Ecto neural progenitor cell (in vitro differentiated cells): ENCODE data around the gene UBE2Q2.

Source experiments
- DNase-seq: peaks from one replicate; pipeline ENCODE4 v3.0.0-alpha.2; 2018; ENCODE audit warnings: low spot score

Gene UBE2Q2

DNA sequence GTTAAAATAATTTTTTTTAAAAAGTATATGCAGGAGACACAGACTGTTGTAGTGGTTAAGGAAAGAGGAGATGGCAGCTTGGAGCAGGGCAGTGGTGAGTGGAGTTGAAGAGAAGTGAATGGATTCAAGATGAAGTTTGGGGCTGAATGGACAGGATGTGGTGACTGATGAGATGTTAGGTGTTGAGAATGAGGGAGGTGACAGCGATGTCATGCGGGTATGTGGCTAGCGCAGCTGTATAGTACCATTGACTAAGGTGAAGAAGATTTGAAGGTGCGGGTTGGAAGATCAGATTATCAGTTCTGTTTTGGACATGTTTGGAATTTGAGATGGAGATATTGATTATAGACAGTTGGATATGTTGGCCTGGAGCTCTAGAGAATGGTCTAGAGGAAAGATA, 80.5 kb downstream of the UBE2Q2 start:
- no peak for DNase-seq

DNA sequence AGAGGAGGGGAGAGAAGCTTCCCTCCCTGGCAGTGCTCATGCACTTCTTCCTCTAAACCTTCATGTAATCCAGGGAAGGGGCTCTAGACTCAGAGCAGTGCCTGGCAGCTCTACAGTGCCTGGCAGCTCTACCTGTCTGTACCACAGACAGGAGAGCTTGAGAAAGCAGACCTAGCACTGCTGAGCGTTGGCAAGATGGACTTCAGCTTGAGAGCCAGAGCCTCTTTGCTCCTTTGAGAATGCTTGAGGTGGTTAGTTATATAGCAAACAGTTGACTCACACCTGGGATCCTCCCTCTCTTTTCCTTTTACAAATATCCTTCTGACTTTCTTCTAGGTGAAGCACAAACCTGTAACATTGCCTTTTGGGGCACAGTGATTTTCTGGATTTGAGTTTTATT, 81.3 kb downstream of the UBE2Q2 start:
- DNase-seq: no peak

DNA sequence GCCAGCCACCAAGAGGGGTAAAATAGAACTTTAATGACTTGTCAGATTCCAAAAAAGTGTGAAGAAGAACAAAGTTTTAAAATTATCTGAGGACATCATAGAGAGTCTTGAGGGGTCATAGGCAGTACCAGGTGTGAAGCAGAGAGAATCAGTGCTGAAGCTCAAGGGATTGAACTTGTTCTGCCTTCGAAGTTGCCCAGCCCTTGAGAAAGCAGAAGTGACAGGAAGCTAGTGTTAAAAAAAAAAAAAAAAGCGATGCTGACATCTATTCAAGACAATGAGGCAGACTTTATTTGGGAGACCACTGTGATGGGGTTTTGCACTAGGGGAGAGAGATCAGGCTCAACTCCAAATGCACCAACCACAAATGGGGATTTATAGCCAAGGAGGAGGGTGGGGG, 82.2 kb downstream of the UBE2Q2 start:
- DNase-seq: no peak

GRCh38 chr15:75926931-75927330, 83.7 kb downstream of the UBE2Q2 start:
- DNase-seq: no peak

DNA sequence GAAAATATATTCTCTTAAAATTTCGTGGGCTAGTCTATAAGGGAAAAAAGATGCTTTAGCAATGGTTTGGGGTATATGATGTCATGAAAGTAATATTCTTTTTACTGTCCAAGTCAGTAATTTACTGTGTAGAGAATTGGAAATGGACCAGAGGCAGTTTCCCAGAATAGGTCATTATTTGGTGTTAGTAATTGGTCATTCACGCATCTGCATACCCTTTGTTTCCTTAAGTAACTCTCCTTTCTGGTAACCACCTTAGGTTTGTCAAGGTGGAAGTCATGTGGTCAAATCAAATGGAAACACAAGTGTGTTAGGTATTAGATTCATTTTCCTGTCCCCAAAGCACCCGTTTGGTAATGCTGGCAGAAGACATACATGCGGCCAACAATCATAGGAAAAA, 84.4 kb downstream of the UBE2Q2 start:
- DNase-seq: no peak

GRCh38 chr15:75928680-75929608, 85.7 kb downstream of the UBE2Q2 start:
- DNase-seq: peak; percentile 58

DNA sequence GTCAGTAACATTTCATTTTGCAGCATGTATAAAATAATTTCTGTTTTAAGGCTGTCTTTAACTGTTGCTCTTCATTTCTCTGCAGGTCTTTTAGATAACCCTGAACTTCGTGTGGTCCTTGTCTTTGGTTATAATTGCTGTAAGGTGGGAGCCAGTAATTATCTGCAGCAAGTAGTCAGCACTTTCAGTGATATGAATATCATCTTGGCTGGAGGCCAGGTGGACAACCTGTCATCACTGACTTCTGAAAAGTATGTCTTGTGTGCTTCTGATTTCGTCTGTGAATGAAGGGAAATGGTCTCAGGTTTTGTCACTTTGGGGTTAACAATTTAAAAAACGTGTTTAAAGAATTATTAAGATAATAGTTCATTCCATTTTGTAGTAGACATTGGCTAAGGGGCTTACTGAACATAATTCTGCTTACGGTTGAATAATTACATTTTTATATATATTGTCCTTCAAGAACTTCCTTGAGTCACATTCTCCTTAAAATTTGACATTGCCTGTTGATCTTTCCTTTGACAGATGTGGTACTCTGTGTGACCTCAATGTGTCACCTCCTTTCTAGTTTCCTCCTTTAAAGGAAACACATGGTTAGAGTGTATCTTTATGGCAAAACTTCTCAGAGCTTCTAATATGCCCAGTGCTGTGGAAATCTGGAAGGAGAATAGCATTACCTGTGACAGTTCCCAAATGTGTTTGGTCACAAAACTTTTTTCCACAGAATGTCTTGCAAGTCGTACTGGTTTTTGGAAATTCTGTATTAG, 86.7 kb downstream of the UBE2Q2 start:
- no peak for DNase-seq

GRCh38 chr15:75930866-75931265, 87.6 kb downstream of the UBE2Q2 start:
- DNase-seq: no peak

GRCh38 chr15:75942464-75942863, 99.2 kb downstream of the UBE2Q2 start:
- DNase-seq: no peak

DNA sequence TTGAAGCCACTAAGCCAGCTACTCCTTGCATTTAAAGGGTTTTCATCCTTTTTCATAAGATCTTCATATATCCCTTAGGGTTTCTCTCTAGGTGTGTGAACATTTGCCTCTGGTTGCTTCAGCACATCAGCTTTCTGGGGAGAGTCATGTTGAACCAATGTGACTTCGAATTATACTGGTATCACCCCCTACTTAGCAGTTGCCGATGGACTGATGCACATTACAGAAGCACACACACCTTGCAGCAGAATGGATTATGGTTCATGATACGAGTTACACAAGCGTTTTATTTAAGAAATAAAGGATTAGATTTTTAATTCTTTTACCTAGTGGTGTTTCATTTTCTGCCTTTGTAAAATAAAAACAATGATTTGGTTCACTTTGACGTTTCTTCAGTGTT, 100.0 kb downstream of the UBE2Q2 start:
- no peak for DNase-seq

DNA sequence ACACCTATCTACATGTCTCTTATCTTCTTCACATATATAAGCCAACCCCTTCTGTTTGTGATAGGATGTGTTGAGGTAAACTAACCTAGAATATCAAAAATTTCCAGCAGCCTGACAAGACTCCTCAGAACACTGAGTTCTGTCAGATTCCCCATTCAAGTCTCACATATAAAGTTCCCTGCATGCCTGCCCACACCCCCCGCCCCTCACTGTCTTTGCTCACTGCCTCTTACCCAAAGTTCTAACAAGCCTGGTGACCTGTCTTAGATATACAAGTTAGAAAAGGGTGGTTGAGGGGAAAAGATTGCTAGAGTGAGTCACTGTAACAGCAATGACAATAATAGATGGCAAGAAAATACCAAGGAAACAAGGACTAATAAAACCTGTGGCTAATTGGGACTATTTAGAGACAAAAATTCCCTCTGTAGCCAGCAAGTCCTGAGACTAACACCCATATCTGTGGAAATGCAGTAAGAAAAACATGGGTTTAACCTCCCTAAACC, 100.5 kb downstream of the UBE2Q2 start:
- DNase-seq: no peak

DNA sequence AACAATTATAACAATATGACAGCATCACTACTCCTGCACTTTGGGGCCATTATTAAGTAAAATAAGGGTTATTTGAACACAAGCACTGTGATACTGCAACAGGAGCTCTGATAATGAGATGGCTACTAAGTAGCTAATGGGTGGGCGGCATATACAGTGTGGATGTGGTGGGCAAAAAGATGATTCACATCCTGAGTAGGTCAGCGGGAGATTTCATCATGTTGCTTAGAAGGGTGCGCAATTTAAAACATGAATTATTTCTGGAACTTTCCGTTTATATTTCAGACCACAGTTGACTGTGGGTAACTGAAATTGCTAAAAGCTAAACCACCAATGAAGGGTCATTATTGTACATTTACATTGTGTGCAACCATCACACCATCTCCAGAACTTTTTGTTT, 102.7 kb downstream of the UBE2Q2 start:
- DNase-seq: no peak

- no peak for DNase-seq
Observed at GRCh38 chr15:75947092-75947491, 103.8 kb downstream of the UBE2Q2 start.

- DNase-seq: no peak
Observed at GRCh38 chr15:75948761-75949296, 105.6 kb downstream of the UBE2Q2 start.
